RWPE2 (cell line): Measurements from ENCODE around the gene BMERB1.
A peak's percentile ranks its signal among the peaks of the same experiment; 100 is the strongest.

Source experiments
- ATAC-seq: fragments of 200-7000 bp; cut with Tn5 transposase; 3 replicates; pipeline ENCODE4 v1.9.1; 2021; ENCODE audit warnings: low read depth
- DNase-seq: peaks from one replicate; pipeline ENCODE4 v3.0.0-alpha.2; 2020; ENCODE audit warnings: low spot score
- H3K27ac ChIP-seq: fragments of 450-650 bp; 2 replicates; pipeline ENCODE4 v1.5.1; 2017; ENCODE audit warnings: mild to moderate bottlenecking; ENCODE audit not compliant: poor library complexity, severe bottlenecking
- H3K27me3 ChIP-seq: fragments of 250-450 bp; sonication (Bioruptor Pico); 2 replicates; pipeline ENCODE4 v1.5.1; 2021; ENCODE audit warnings: mild to moderate bottlenecking, moderate library complexity; ENCODE audit not compliant: insufficient read depth, poor library complexity, severe bottlenecking
- H3K36me3 ChIP-seq: fragments of 250-450 bp; sonication (Bioruptor Pico); 2 replicates; pipeline ENCODE4 v1.5.1; 2020; ENCODE audit warnings: low read depth, mild to moderate bottlenecking, moderate library complexity
- H3K4me1 ChIP-seq: fragments of 250-450 bp; sonication (Bioruptor Pico); 2 replicates; pipeline ENCODE4 v1.5.1; 2021; ENCODE audit warnings: mild to moderate bottlenecking, moderate library complexity; ENCODE audit not compliant: insufficient read depth, poor library complexity, severe bottlenecking
- H3K4me3 ChIP-seq: fragments of 250-450 bp; sonication (Bioruptor Pico); 2 replicates; pipeline ENCODE4 v1.5.1; 2021; ENCODE audit warnings: mild to moderate bottlenecking, moderate library complexity; ENCODE audit not compliant: severe bottlenecking
- H3K9me3 ChIP-seq: fragments of 250-450 bp; sonication (Bioruptor Pico); 2 replicates; pipeline ENCODE4 v1.5.1; 2021; ENCODE audit warnings: mild to moderate bottlenecking, moderate library complexity; ENCODE audit not compliant: severe bottlenecking
- CTCF ChIP-seq: fragments of 450-650 bp; IDR thresholded peaks from one replicate; pipeline ENCODE4 v1.5.1; 2017; ENCODE audit warnings: mild to moderate bottlenecking, moderate library complexity; ENCODE audit not compliant: poor library complexity, severe bottlenecking

The BMERB1 gene

GRCh38 chr16:15575293-15576049 lies 141.1 kb downstream of the BMERB1 start:
- no peak for TF ChIP-seq CTCF
- Histone ChIP-seq H3K9me3 (no peaks in the 10 kb centered on the region), H3K4me1 (peaks cover 28% of the 10 kb centered on the region), H3K36me3 (no peaks in the 10 kb centered on the region), H3K27ac (peak overlapping the region; percentile 36), H3K4me3 (no peak overlapping the region), H3K27me3 (no peaks in the 10 kb centered on the region)
- no peak for DNase-seq
- 0 out of 3 replicates have a peak, but pooled peaks have one; percentile 26 for ATAC-seq

- no peak for TF ChIP-seq CTCF
- peaks cover 23% of the 10 kb centered on the region for H3K4me1 ChIP-seq
- ATAC-seq (no peak), DNase-seq (no peak)
- H3K9me3 ChIP-seq: no peaks in the 10 kb centered on the region
- peak overlapping the region; percentile 36 for H3K27ac ChIP-seq
- no peaks in the 10 kb centered on the region for H3K27me3 ChIP-seq
- no peaks in the 10 kb centered on the region for H3K36me3 ChIP-seq
- no peak overlapping the region for H3K4me3 ChIP-seq
Observed at GRCh38 chr16:15576960-15577958, 142.9 kb downstream of the BMERB1 start.

GRCh38 chr16:15578824-15579223 lies 144.4 kb downstream of the BMERB1 start:
- ATAC-seq (no peak), DNase-seq (no peak)
- Histone ChIP-seq H3K9me3 (no peaks in the 10 kb centered on the region), H3K4me1 (peaks cover 12% of the 10 kb centered on the region), H3K36me3 (0 out of 2 replicates have a peak, but pooled peaks cover 3% of the 10 kb centered on the region), H3K27me3 (no peaks in the 10 kb centered on the region), H3K4me3 (no peak overlapping the region), H3K27ac (no peak overlapping the region)
- no peak for TF ChIP-seq CTCF

- Histone ChIP-seq H3K27me3 (no peaks in the 10 kb centered on the region), H3K27ac (no peak overlapping the region), H3K4me1 (peaks cover 4% of the 10 kb centered on the region), H3K9me3 (peaks cover 7% of the 10 kb centered on the region), H3K36me3 (0 out of 2 replicates have a peak, but pooled peaks cover 3% of the 10 kb centered on the region), H3K4me3 (no peak overlapping the region)
- DNase-seq (no peak), ATAC-seq (no peak)
- no peak for TF ChIP-seq CTCF
Observed at GRCh38 chr16:15581127-15581815, 146.9 kb downstream of the BMERB1 start.
